H1 (cell line): ENCODE data around the gene NRL.

ENCODE experiments used
- ATF3 ChIP-seq: IDR thresholded peaks from 2 replicates; pipeline ENCODE4 v1.6.1; 2011; ENCODE audit warnings: low read depth, mild to moderate bottlenecking, low read length; ENCODE audit not compliant: insufficient read depth
- CTCF ChIP-seq, 3 experiments: IDR thresholded peaks; 1 replicate in 2 of 3; 2 replicates in 1 of 3; pipeline versions ENCODE4 v1.5.1 to v1.6.1; 2011; ENCODE audit warnings: low read length in 3 of 3, mild to moderate bottlenecking in 3 of 3, inconsistent platforms in 2 of 3, low read depth in 1 of 3, moderate library complexity in 1 of 3; ENCODE audit not compliant: insufficient read depth in 1 of 3; ENCODE audit errors: control extremely low read depth in 1 of 3
- EGR1 ChIP-seq: IDR thresholded peaks from 2 replicates; pipeline ENCODE4 v1.6.1; 2011; ENCODE audit warnings: low read depth, low read length, borderline replicate concordance
- EZH2 ChIP-seq: fragments of 200-600 bp; sonication (generic); IDR thresholded peaks from 2 replicates; pipeline ENCODE4 v1.7.1; 2012; ENCODE audit warnings: low read depth, mild to moderate bottlenecking, moderate library complexity, low read length, inconsistent platforms; ENCODE audit not compliant: severe bottlenecking
- JUN ChIP-seq: IDR thresholded peaks from 2 replicates; pipeline ENCODE4 v1.6.1; 2011; ENCODE audit warnings: low read depth, mild to moderate bottlenecking, improper control_type of control experiment, low read length
- RAD21 ChIP-seq, 2 experiments: IDR thresholded peaks in 1 of 2; conservative IDR thresholded peaks in 1 of 2; 2 replicates each; pipeline ENCODE4 v1.6.1; 2011; ENCODE audit warnings: low read depth in 2 of 2, low read length in 2 of 2, improper control_type of control experiment in 1 of 2, inconsistent platforms in 1 of 2, mild to moderate bottlenecking in 1 of 2, moderate library complexity in 1 of 2
- SUZ12 ChIP-seq: fragments of 200-600 bp; sonication (generic); IDR thresholded peaks from 2 replicates; pipeline ENCODE4 v1.6.1; 2012; ENCODE audit warnings: mild to moderate bottlenecking, inconsistent platforms, low read length, moderate library complexity, mixed read lengths
- ZNF274 ChIP-seq: IDR thresholded peaks from 2 replicates; pipeline ENCODE4 v1.7.0; 2012; ENCODE audit warnings: low read length, borderline replicate concordance; ENCODE audit errors: extremely low read depth

- TF ChIP-seq JUN = no peak
- no peak for TF ChIP-seq CTCF (IDR thresholded peaks at IDR 0.05; ENCODE audit: control extremely low read depth in 1 of 3, insufficient read depth in 1 of 3, low read depth in 1 of 3, low read length in 3 of 3)
- TF ChIP-seq ZNF274 = no peak
- no peak for TF ChIP-seq SUZ12
- TF ChIP-seq RAD21 (IDR thresholded peaks at IDR 0.05 in 1 of 2, conservative IDR thresholded peaks at IDR 0.05 in 1 of 2; ENCODE audit: low read depth in 2 of 2, low read length in 2 of 2) = no peak
- TF ChIP-seq EGR1 = no peak
- TF ChIP-seq ATF3 = no peak
- TF ChIP-seq EZH2 = no peak
Observed at GRCh38 chr14:24145219-24145618, 30.5 kb upstream of the NRL start.
